ENCODE results near the gene NSD2.
"Not testable (repeated sequence)": the region's sequence is repeated elsewhere in the genome, so short reads cannot be mapped to it uniquely, and the experiment has no call there.

DNA sequence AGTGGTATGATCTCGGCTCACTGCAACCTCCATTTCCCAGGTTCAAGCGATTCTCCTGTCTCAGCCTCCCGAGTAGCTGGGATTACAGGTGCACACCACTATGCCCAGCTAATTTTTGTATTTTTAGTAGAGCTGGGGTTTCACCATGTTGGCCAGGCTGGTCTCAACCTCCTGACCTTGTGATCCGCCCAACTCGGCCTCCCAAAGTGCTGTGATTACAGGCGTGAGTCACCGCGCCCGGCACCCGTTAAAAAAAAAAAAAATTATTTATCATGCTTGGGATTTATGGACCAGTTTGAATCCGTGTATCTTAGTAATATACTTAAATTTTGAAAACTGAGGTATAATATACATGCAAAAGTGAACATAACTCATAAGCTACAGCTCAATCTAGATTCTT, 38.5 kb downstream of the NSD2 start:
- not testable (repeated sequence) for TF ChIP-seq GTF2F1 (IDR thresholded peaks at IDR 0.05; ENCODE audit: low read depth, low read length); ARNT (IDR thresholded peaks at IDR 0.05); CHD7 (IDR thresholded peaks at IDR 0.05; ENCODE audit: low read depth, low read length); SIN3A (IDR thresholded peaks at IDR 0.05; ENCODE audit: borderline replicate concordance in 2 of 2, control insufficient read depth in 1 of 2, low read depth in 2 of 2, low read length in 2 of 2); MIER1 (IDR thresholded peaks at IDR 0.05; ENCODE audit: low read depth); FIP1L1 (IDR thresholded peaks at IDR 0.05; ENCODE audit: low read depth, low read length, poor library complexity, severe bottlenecking)
- TF ChIP-seq, protein P1, sequence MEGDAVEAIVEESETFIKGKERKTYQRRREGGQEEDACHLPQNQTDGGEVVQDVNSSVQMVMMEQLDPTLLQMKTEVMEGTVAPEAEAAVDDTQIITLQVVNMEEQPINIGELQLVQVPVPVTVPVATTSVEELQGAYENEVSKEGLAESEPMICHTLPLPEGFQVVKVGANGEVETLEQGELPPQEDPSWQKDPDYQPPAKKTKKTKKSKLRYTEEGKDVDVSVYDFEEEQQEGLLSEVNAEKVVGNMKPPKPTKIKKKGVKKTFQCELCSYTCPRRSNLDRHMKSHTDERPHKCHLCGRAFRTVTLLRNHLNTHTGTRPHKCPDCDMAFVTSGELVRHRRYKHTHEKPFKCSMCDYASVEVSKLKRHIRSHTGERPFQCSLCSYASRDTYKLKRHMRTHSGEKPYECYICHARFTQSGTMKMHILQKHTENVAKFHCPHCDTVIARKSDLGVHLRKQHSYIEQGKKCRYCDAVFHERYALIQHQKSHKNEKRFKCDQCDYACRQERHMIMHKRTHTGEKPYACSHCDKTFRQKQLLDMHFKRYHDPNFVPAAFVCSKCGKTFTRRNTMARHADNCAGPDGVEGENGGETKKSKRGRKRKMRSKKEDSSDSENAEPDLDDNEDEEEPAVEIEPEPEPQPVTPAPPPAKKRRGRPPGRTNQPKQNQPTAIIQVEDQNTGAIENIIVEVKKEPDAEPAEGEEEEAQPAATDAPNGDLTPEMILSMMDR (IDR thresholded peaks at IDR 0.05 in 2 of 3, conservative IDR thresholded peaks at IDR 0.05 in 1 of 3; ENCODE audit: insufficient read depth in 2 of 3, low read depth in 1 of 3, low read length in 3 of 3), result not testable (repeated sequence)

All from K562 (cell line).